ENCODE results near the gene TMC4.
"Not testable (repeated sequence)": the region's sequence is repeated elsewhere in the genome, so short reads cannot be mapped to it uniquely, and the experiment has no call there.

TMC4 gene

DNA sequence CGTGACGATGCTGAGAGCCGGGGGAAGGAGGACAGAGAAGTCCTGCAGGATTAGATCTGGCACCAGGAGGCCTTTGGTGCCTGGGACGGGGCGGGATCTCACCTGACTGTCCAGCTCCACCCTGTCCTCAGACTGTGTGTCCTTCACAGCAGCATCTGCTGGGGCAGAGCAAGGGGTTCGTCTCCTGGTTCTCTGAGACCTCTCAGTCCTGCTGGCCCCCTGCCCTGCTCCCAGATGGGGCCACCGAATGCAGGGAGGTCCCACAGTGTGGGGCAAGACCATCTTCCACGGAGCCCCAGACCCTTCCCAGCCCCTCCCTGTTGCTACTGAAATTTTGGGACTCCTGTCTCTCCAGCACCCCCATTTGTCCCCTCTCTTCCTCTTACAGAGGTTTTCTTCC, 45.3 kb upstream of the TMC4 start:
- Histone ChIP-seq H3K4me1 (ENCODE audit: low read length) (peaks cover 8% of the 10 kb centered on the region; the same call in 1 of the 2 replicates), H3K9ac (ENCODE audit: low read length) (no peak overlapping the region), H3K4me2 (ENCODE audit: low read length) (no peak overlapping the region), H3K36me3 (replicated peaks; ENCODE audit: low read depth, low read length) (peaks cover 4% of the 10 kb centered on the region), H3K27ac (ENCODE audit: low read length) (no peak overlapping the region), H3K9me3 (ENCODE audit: insufficient read depth, low read length) (no peaks in the 10 kb centered on the region), H3K4me3 (ENCODE audit: low read length) (no peak overlapping the region), H2AFZ (ENCODE audit: low read depth, low read length) (no peak overlapping the region), H4K20me1 (ENCODE audit: insufficient read depth, low read length) (no peaks in the 10 kb centered on the region), H3K27me3 (ENCODE audit: low read depth, low read length) (no peaks in the 10 kb centered on the region), H3K79me2 (ENCODE audit: low read length) (no peaks in the 10 kb centered on the region)
- TF ChIP-seq EZH2phosphoT487 (IDR thresholded peaks at IDR 0.05; ENCODE audit: low read depth) = no peak
- TF ChIP-seq, protein P1, sequence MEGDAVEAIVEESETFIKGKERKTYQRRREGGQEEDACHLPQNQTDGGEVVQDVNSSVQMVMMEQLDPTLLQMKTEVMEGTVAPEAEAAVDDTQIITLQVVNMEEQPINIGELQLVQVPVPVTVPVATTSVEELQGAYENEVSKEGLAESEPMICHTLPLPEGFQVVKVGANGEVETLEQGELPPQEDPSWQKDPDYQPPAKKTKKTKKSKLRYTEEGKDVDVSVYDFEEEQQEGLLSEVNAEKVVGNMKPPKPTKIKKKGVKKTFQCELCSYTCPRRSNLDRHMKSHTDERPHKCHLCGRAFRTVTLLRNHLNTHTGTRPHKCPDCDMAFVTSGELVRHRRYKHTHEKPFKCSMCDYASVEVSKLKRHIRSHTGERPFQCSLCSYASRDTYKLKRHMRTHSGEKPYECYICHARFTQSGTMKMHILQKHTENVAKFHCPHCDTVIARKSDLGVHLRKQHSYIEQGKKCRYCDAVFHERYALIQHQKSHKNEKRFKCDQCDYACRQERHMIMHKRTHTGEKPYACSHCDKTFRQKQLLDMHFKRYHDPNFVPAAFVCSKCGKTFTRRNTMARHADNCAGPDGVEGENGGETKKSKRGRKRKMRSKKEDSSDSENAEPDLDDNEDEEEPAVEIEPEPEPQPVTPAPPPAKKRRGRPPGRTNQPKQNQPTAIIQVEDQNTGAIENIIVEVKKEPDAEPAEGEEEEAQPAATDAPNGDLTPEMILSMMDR (IDR thresholded peaks at IDR 0.05; ENCODE audit: low read depth, low read length) = no peak

DNA sequence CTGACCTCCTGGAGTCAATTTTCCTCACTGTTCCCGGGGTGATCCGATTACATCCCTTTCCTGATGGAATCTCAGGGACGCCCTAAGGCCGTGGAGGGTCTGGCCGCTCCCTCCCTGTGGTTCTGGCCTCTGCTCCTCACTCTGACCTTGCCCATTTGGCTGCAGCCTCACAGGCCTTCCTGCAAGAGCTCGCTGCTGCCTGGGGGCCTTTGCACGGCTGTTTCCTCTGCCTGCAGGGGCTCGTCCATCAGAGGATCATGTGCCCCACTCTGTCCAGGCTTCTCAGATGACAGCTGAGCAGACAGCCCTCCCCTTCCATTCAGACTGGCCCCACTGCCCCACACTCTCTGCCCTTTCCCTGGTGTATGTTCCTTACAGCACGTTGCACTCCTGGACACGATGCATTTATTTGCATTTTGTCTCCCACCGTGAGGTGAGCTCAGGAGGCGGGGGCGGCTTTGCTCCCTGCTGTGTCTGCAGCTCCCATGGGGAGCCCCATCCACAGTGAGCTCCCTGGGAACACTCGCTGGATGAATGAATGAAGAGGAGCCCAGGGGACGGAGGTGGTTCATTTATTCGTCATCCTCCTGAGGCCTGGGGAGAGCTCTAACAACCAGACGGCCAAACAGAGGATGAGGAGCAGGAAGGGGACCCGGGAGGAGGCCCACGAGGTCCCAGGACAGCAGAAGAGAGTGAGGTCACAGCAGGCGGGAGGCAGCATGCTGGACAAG, 44.7 kb upstream of the TMC4 start:
- H3K27me3 ChIP-seq (ENCODE audit: low read depth, low read length); H3K9ac ChIP-seq (ENCODE audit: low read length); H3K4me2 ChIP-seq (ENCODE audit: low read length); H3K27ac ChIP-seq (ENCODE audit: low read length); H4K20me1 ChIP-seq (ENCODE audit: insufficient read depth, low read length); H3K4me3 ChIP-seq (ENCODE audit: low read length); H3K79me2 ChIP-seq (ENCODE audit: low read length); H2AFZ ChIP-seq (ENCODE audit: low read depth, low read length); H3K4me1 ChIP-seq (ENCODE audit: low read length); H3K9me3 ChIP-seq (ENCODE audit: insufficient read depth, low read length); H3K36me3 ChIP-seq (replicated peaks; ENCODE audit: low read depth, low read length): not testable (repeated sequence)

DNA sequence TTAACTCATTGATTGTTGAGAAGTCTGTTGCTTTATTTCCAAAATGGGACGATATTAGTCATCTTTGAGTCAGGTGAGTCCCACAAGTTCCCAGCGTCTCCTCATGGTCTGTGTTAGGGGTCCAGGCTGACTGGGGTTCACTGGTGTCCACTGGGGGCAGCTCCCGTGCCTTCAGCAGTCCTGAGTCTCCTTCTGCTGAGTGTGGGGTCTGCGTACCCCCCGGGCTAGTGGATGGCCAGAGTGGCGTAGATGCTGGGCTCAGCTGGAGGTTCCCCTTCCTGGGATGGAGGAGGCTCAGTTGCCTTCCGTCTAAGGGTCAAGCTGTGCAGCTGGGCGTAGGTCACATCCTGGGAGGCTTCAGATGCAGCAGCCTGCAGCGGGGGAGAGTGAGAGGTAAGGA, 43.9 kb upstream of the TMC4 start:
- no peak overlapping the region for H3K9ac ChIP-seq (ENCODE audit: low read length)
- H3K79me2 ChIP-seq (ENCODE audit: low read length) = no peaks in the 10 kb centered on the region
- no peaks in the 10 kb centered on the region for H4K20me1 ChIP-seq (ENCODE audit: insufficient read depth, low read length)
- H3K4me1 ChIP-seq (ENCODE audit: low read length) = no peaks in the 10 kb centered on the region
- no peak overlapping the region for H3K4me2 ChIP-seq (ENCODE audit: low read length)
- no peak overlapping the region for H3K27ac ChIP-seq (ENCODE audit: low read length)
- TF ChIP-seq EZH2phosphoT487 (IDR thresholded peaks at IDR 0.05; ENCODE audit: low read depth) = no peak
- TF ChIP-seq, protein P1 (IDR thresholded peaks at IDR 0.05; ENCODE audit: low read depth, low read length) = no peak
- no peaks in the 10 kb centered on the region for H3K27me3 ChIP-seq (ENCODE audit: low read depth, low read length)
- peaks cover 8% of the 10 kb centered on the region for H3K36me3 ChIP-seq (replicated peaks; ENCODE audit: low read depth, low read length)
- H3K4me3 ChIP-seq (ENCODE audit: low read length) = no peak overlapping the region
- no peak overlapping the region for H2AFZ ChIP-seq (ENCODE audit: low read depth, low read length)
- H3K9me3 ChIP-seq (ENCODE audit: insufficient read depth, low read length) = no peaks in the 10 kb centered on the region

DNA sequence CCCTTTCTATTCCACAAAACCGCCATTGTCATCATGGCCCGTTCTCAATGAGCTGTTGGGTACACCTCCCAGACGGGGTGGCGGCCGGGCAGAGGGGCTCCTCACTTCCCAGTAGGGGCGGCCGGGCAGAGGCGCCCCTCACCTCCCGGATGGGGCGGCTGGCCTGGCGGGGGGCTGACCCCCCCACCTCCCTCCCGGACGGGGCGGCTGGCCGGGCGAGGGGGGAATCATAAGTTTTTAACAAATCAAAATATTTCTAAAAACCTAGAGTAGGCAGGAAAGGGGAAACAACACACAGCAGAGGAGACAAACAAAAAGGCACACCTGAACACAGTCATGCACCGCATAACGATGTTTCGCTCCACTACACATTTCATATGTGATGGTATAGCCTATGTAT, 41.8 kb upstream of the TMC4 start:
- not testable (repeated sequence) for H3K4me3 ChIP-seq (ENCODE audit: low read length); H3K27me3 ChIP-seq (ENCODE audit: low read depth, low read length); H2AFZ ChIP-seq (ENCODE audit: low read depth, low read length); H3K4me1 ChIP-seq (ENCODE audit: low read length); H3K9ac ChIP-seq (ENCODE audit: low read length); H3K79me2 ChIP-seq (ENCODE audit: low read length); H3K9me3 ChIP-seq (ENCODE audit: insufficient read depth, low read length); H3K27ac ChIP-seq (ENCODE audit: low read length); H3K4me2 ChIP-seq (ENCODE audit: low read length)
- peaks cover 15% of the 10 kb centered on the region for H4K20me1 ChIP-seq (ENCODE audit: insufficient read depth, low read length)
- peaks cover 21% of the 10 kb centered on the region for H3K36me3 ChIP-seq (replicated peaks; ENCODE audit: low read depth, low read length)

DNA sequence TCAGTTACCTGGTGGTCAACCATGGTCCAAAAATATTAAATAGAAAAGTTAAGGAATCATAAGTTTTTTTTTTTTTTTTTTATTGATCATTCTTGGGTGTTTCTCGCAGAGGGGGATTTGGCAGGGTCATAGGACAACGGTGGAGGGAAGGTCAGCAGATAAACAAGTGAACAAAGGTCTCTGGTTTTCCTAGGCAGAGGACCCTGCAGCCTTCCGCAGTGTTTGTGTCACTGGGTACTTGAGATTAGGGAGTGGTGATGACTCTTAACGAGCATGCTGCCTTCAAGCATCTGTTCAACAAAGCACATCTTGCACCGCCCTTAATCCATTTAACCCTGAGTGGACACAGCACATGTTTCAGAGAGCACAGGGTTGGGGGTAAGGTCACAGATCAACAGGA, 41.3 kb upstream of the TMC4 start:
- peaks cover 20% of the 10 kb centered on the region for H4K20me1 ChIP-seq (ENCODE audit: insufficient read depth, low read length)

More for the DNA sequence above, 41.3 kb upstream of the TMC4 start:
- H3K79me2 ChIP-seq (ENCODE audit: low read length); H3K27ac ChIP-seq (ENCODE audit: low read length); H3K4me3 ChIP-seq (ENCODE audit: low read length); H2AFZ ChIP-seq (ENCODE audit: low read depth, low read length); H3K27me3 ChIP-seq (ENCODE audit: low read depth, low read length); H3K4me1 ChIP-seq (ENCODE audit: low read length); H3K9ac ChIP-seq (ENCODE audit: low read length); H3K9me3 ChIP-seq (ENCODE audit: insufficient read depth, low read length); H3K4me2 ChIP-seq (ENCODE audit: low read length): not testable (repeated sequence)
- peaks cover 24% of the 10 kb centered on the region for H3K36me3 ChIP-seq (replicated peaks; ENCODE audit: low read depth, low read length)

Measured in OCI-LY3 (cell line).